Osteoblast (primary cell): ENCODE results near the gene PATJ. TPM values are rescaled to one million over a fixed set of nuclear protein-coding genes. Genes with fewer than 3 reads are reported as not detected.

Experiments
- DNase-seq: peaks from one replicate; pipeline ENCODE4 v3.0.0; 2011; ENCODE audit warnings: low spot score, mixed read lengths; ENCODE audit not compliant: insufficient read length; ENCODE audit errors: missing footprints
- H2AFZ ChIP-seq: 2 replicates; pipeline ENCODE4 v1.6.0; 2011; ENCODE audit warnings: mild to moderate bottlenecking, low read length
- H3K27ac ChIP-seq: 2 replicates; pipeline ENCODE4 v1.5.1; 2011; ENCODE audit warnings: mild to moderate bottlenecking, low read depth, low read length, moderate library complexity
- H3K27me3 ChIP-seq: 2 replicates; pipeline ENCODE4 v1.6.0; 2012; ENCODE audit warnings: mild to moderate bottlenecking, control low read depth, inconsistent platforms, low read length, moderate library complexity; ENCODE audit not compliant: insufficient read depth
- H3K36me3 ChIP-seq: 2 replicates; pipeline ENCODE4 v1.5.1; 2011; ENCODE audit warnings: mild to moderate bottlenecking, low read length, control low read depth, moderate library complexity; ENCODE audit not compliant: insufficient read depth
- H3K4me1 ChIP-seq: 2 replicates; pipeline ENCODE4 v1.5.1; 2011; ENCODE audit warnings: mild to moderate bottlenecking, low read length, control low read depth, moderate library complexity; ENCODE audit not compliant: insufficient read depth
- H3K4me2 ChIP-seq: 2 replicates; pipeline ENCODE4 v1.6.0; 2011; ENCODE audit warnings: mild to moderate bottlenecking, low read length; ENCODE audit not compliant: insufficient read depth
- H3K4me3 ChIP-seq: fragments of 200-600 bp; sonication (generic); 3 replicates; pipeline ENCODE4 v1.5.1; 2012; ENCODE audit warnings: mild to moderate bottlenecking, low read length, inconsistent platforms; ENCODE audit not compliant: insufficient read depth
- H3K79me2 ChIP-seq: 2 replicates; pipeline ENCODE4 v1.6.0; 2012; ENCODE audit warnings: mild to moderate bottlenecking, low read length, control low read depth, inconsistent platforms; ENCODE audit not compliant: insufficient read depth
- H3K9me3 ChIP-seq: 2 replicates; pipeline ENCODE4 v1.5.1; 2011; ENCODE audit warnings: low read depth, low read length, control low read depth
- H4K20me1 ChIP-seq: 2 replicates; pipeline ENCODE4 v1.6.0; 2012; ENCODE audit warnings: mild to moderate bottlenecking, low read length, control low read depth; ENCODE audit not compliant: insufficient read depth
- total RNA-seq: library from RNA; depleted of rRNA; stranded (reverse); fragments of >200 nt; gene quantifications from 2 replicates; pipeline ENCODE4 v1.2.3, GENCODE V29; 2012
- TF ChIP-seq, protein P1 (sequence below): IDR thresholded peaks from 2 replicates; pipeline ENCODE4 v1.5.1; 2011; ENCODE audit warnings: mild to moderate bottlenecking, low read depth, low read length, moderate library complexity; ENCODE audit errors: extremely low read depth

PATJ gene
- total RNA-seq, 1 donor, result 10.1 TPM

- H2AFZ ChIP-seq, result no peak overlapping the region
- H3K4me3 ChIP-seq, result no peak overlapping the region
- no peaks in the 10 kb centered on the region for H3K4me1 ChIP-seq
- TF ChIP-seq, protein P1, sequence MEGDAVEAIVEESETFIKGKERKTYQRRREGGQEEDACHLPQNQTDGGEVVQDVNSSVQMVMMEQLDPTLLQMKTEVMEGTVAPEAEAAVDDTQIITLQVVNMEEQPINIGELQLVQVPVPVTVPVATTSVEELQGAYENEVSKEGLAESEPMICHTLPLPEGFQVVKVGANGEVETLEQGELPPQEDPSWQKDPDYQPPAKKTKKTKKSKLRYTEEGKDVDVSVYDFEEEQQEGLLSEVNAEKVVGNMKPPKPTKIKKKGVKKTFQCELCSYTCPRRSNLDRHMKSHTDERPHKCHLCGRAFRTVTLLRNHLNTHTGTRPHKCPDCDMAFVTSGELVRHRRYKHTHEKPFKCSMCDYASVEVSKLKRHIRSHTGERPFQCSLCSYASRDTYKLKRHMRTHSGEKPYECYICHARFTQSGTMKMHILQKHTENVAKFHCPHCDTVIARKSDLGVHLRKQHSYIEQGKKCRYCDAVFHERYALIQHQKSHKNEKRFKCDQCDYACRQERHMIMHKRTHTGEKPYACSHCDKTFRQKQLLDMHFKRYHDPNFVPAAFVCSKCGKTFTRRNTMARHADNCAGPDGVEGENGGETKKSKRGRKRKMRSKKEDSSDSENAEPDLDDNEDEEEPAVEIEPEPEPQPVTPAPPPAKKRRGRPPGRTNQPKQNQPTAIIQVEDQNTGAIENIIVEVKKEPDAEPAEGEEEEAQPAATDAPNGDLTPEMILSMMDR, result no peak
- H4K20me1 ChIP-seq, result no peaks in the 10 kb centered on the region
- H3K27me3 ChIP-seq, result no peaks in the 10 kb centered on the region
- H3K27ac ChIP-seq, result no peak overlapping the region
- H3K79me2 ChIP-seq, result no peaks in the 10 kb centered on the region
- H3K4me2 ChIP-seq, result no peak overlapping the region
- H3K36me3 ChIP-seq, result no peaks in the 10 kb centered on the region
- H3K9me3 ChIP-seq, result no peaks in the 10 kb centered on the region
- DNase-seq, result no peak
Measured at GRCh38 chr1:62025154-62025553, 282.9 kb downstream of the PATJ start.

DNA sequence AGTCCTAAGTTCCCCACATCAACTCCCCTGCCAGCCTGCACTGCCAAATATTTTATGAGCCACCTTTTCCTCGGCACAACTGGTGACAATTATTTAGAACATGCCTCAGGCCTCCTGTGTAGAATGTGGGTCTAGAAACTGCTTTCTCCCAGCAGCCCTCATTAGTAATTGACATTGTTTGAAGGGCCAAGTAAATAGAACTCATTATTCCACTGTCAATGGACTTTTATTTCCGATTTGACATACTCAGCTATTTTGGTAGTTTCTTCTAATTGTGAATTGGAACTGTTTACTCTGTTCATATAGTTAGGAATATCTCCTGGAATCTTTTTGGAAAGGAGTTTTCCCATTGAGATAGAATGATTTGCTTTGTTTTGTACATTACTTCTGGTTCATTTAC, 283.6 kb downstream of the PATJ start:
- Histone ChIP-seq H3K27me3 (no peaks in the 10 kb centered on the region), H2AFZ (no peak overlapping the region), H4K20me1 (no peaks in the 10 kb centered on the region), H3K27ac (no peak overlapping the region), H3K4me3 (no peak overlapping the region), H3K79me2 (no peaks in the 10 kb centered on the region), H3K4me2 (no peak overlapping the region), H3K9me3 (no peaks in the 10 kb centered on the region), H3K36me3 (no peaks in the 10 kb centered on the region), H3K4me1 (no peaks in the 10 kb centered on the region)
- TF ChIP-seq, protein P1, result no peak
- DNase-seq, result no peak

DNA sequence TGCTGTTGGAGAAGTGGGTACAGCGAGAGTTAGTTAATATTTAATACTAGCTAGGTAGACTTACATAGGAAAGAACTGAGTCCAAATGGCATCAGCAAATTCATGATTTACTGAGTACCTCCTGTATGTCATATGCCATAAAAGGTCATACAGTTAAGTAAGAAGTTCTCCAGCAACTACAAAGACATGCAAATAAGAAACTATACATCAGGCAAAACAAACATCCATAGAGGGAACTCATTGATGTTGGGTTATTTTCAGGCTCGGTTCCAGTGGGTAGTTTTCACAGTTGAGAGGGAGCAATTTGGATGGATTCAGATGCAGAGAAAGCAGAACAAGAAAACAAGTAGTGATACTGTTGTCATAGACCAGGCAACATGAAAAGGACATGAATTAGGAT, 287.4 kb downstream of the PATJ start:
- Histone ChIP-seq H3K4me1 (no peaks in the 10 kb centered on the region), H3K27me3 (no peaks in the 10 kb centered on the region), H2AFZ (no peak overlapping the region), H3K9me3 (no peaks in the 10 kb centered on the region), H3K4me3 (no peak overlapping the region), H3K79me2 (no peaks in the 10 kb centered on the region), H4K20me1 (no peaks in the 10 kb centered on the region), H3K4me2 (no peak overlapping the region), H3K27ac (no peak overlapping the region), H3K36me3 (no peaks in the 10 kb centered on the region)
- TF ChIP-seq, protein P1, result no peak
- no peak for DNase-seq

- no peak overlapping the region for H3K4me2 ChIP-seq
- H3K4me3 ChIP-seq, result no peak overlapping the region
- no peaks in the 10 kb centered on the region for H3K79me2 ChIP-seq
- no peak overlapping the region for H3K27ac ChIP-seq
- no peaks in the 10 kb centered on the region for H3K9me3 ChIP-seq
- H3K27me3 ChIP-seq, result no peaks in the 10 kb centered on the region
- no peaks in the 10 kb centered on the region for H3K36me3 ChIP-seq
- TF ChIP-seq, protein P1, result no peak
- no peak overlapping the region for H2AFZ ChIP-seq
- no peaks in the 10 kb centered on the region for H4K20me1 ChIP-seq
- DNase-seq, result no peak
- H3K4me1 ChIP-seq, result no peaks in the 10 kb centered on the region
Measured at GRCh38 chr1:62034790-62035189, 292.5 kb downstream of the PATJ start.
